Fibroblast of villous mesenchyme (primary cell): ENCODE measurements around the gene GOLGA7B. TPM values are rescaled to one million over a fixed set of nuclear protein-coding genes. Genes with fewer than 3 reads are reported as not detected.

Experiments used
- DNase-seq: peaks from one replicate; pipeline ENCODE4 v3.0.0-alpha.2; 2010; ENCODE audit warnings: low read depth
- H3K4me3 ChIP-seq: 2 replicates; pipeline ENCODE4 v1.5.1; 2011; ENCODE audit warnings: low read depth, mild to moderate bottlenecking, low read length
- CTCF ChIP-seq: IDR thresholded peaks from 2 replicates; pipeline ENCODE4 v1.5.1; 2012; ENCODE audit warnings: low read depth, mild to moderate bottlenecking, low read length; ENCODE audit not compliant: insufficient read depth
- total RNA-seq: library from RNA; depleted of rRNA; stranded (reverse); fragments of >200 nt; gene quantifications from 2 replicates; pipeline ENCODE4 v1.2.3, GENCODE V29; 2012

GOLGA7B gene
- total RNA-seq, 1 donor = under 0.01 TPM

GRCh38 chr10:97895915-97896314, 46.3 kb downstream of the GOLGA7B start:
- no peak for DNase-seq
- no peak for TF ChIP-seq CTCF
- H3K4me3 ChIP-seq = no peak overlapping the region

GRCh38 chr10:97896756-97897358, 47.2 kb downstream of the GOLGA7B start:
- H3K4me3 ChIP-seq = no peak overlapping the region
- DNase-seq = no peak
- no peak for TF ChIP-seq CTCF

- DNase-seq = no peak
- no peak overlapping the region for H3K4me3 ChIP-seq
These were observed 48.8 kb downstream of the GOLGA7B start for GRCh38 chr10:97898429-97898828.

GRCh38 chr10:97901381-97901780, 51.7 kb downstream of the GOLGA7B start:
- no peak for TF ChIP-seq CTCF
- H3K4me3 ChIP-seq = no peak overlapping the region
- no peak for DNase-seq

More at GRCh38 chr10:97898429-97898828, 48.8 kb downstream of the GOLGA7B start:
- TF ChIP-seq CTCF = no peak

GRCh38 chr10:97903128-97904017, 53.7 kb downstream of the GOLGA7B start:
- DNase-seq = no peak
- no peak overlapping the region for H3K4me3 ChIP-seq
- TF ChIP-seq CTCF = no peak

- no peak for DNase-seq
- TF ChIP-seq CTCF = no peak
- no peak overlapping the region for H3K4me3 ChIP-seq
These were observed 54.4 kb downstream of the GOLGA7B start for GRCh38 chr10:97904018-97904381.

GRCh38 chr10:97904576-97904975, 54.9 kb downstream of the GOLGA7B start:
- TF ChIP-seq CTCF = no peak
- no peak for DNase-seq

More at GRCh38 chr10:97904576-97904975, 54.9 kb downstream of the GOLGA7B start:
- H3K4me3 ChIP-seq = no peak overlapping the region
